ENCODE data around the gene EGFR.

EGFR gene

DNA sequence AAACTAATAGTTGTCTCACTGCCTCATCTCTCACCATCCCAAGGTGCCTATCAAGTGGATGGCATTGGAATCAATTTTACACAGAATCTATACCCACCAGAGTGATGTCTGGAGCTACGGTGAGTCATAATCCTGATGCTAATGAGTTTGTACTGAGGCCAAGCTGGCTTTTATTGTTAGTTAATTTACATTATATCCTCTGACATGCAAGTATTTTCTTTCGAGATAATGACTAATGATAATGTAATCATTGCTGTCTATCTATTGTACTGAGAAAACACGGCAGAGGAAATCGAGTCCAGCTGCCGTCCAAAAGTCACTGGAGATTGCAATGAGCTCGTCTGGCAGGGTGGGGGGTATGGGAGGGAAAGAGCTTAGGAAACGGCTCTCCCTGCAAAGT is 173.9 kb downstream of the EGFR start:
- DNase-seq = no peak

DNA sequence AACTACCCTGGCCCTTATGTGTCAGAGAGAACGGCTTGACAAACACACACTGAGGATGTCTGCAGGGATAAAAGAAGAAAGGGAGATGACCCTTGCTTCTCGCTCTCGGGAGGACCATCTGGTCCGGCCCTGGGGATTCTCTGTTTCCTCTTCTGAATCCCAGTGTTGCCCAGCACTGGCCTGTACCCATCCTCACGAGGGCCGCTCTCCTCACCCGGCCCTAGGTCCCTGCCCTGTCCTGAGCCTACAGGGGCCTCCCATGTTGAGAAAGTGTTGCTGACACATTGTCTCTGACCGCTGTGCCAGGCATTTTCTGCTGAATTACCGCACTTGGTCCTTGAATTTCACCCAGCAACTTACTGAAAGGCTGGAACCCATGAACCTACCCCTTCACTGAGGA is 174.4 kb downstream of the EGFR start:
- DNase-seq = no peak

DNA sequence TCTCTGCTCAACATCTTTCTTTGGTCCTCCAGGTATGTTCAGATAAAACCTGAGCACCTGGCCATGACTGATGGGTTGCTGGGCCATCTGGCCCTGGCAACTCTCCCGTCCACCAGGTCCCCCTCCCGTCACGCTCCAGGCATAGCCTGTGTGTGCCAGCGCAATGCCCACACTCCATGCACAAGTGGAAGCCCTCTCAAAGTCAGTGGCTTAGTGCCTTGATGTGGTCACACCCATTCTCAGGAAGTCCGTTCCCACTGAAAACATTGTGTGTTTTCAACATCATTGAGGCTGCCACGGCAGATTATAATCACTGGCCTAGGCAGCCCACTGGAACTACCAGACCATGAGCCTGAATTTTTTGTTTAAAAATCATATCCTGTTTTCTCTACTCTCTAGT is 175.7 kb downstream of the EGFR start:
- DNase-seq = no peak

DNA sequence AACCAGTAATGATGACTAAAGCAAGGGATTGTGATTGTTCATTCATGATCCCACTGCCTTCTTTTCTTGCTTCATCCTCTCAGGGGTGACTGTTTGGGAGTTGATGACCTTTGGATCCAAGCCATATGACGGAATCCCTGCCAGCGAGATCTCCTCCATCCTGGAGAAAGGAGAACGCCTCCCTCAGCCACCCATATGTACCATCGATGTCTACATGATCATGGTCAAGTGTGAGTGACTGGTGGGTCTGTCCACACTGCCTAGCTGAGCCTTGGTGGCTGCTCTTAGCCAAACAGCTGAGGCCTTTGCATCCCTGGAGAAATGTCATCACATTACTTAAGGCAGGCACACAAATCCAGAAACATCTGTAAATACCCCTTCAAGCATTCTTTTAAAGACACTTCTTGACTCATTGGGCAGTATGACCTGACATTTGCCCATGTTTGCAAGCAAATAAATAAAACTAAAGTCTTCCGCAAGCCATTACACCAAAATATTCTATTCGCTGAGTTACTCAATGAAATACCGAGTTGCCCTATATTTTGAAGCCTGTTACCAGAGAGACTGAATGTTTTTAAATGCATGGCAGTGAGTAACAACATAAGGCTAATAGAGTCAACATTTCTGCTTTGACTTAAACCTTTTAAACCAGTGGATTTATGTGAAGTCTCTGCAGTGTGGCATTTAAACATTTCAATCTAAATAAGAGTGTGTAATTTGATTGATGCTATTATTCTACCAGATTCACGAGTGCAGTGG is 180.0 kb downstream of the EGFR start:
- no peak for DNase-seq

DNA sequence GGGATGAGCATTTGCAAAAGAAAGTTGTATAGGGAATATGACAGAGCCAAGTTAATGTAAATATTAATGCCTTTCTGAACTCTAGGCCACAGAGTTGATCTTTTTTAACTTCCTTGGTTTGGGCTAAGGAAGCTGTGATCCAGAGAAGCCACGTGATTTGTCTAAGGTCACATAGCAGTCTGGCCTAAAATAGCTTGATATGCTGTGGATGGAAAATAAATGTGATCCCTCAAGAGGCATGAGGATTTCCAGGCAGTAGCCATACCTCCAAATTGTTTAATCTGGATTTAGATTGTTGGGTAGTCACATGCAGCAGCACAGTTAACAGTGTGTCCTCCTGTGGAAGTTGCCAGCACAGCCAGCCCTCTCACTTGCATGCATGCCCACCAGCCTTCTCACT is 180.6 kb downstream of the EGFR start:
- DNase-seq = no peak

DNA sequence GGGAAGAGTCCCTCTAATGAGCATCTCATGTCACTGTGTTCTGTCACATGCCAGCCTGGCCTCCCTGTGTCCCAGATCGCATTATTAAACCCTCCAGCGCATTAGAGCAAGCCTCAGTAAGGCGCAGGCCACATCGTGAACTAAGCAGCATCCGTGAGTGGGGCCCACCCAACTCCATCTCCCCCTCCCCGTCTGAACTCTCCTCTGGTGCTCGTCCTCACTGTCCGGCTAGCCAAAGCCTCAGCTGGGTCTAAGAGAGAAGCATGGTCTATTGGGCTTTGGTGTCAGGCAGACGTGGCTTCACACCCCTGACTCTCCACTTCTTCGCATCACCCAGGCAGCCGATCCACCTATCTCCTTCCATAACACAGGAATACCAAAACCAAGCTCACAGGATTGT is 181.6 kb downstream of the EGFR start:
- DNase-seq = no peak

DNA sequence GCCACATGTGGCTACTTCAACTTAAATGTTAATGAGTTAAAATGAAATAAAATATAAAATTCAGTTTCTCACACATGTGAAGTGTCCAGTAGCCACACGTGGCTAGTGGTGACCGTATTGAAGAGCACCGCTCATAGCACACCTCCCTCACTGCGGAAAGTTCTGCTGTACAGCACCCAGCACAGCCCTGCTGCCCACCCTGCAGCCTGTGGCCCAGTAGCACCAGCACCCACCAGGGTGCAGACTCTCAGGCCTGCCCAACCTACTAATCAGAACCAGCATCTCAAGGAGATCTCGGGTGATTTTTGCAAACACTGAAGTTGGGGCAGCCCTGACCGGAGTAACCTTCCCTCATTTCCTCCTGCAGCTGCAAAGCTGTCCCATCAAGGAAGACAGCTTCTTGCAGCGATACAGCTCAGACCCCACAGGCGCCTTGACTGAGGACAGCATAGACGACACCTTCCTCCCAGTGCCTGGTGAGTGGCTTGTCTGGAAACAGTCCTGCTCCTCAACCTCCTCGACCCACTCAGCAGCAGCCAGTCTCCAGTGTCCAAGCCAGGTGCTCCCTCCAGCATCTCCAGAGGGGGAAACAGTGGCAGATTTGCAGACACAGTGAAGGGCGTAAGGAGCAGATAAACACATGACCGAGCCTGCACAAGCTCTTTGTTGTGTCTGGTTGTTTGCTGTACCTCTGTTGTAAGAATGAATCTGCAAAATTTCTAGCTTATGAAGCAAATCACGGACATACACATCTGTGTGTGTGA is 183.5 kb downstream of the EGFR start:
- DNase-seq = no peak

DNA sequence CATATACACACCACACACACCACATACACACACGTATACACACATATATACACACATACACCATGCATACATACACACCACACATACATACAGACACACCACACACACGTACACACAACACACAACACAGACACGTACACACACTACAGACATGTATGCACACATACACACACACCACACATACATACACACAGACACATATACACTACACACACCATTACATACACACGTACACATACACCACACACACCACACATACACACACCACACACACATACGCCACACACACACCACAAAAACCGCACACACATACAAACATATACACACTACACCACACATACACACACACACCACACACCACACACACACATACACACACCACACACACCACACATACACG is 184.5 kb downstream of the EGFR start:
- no peak for DNase-seq

DNA sequence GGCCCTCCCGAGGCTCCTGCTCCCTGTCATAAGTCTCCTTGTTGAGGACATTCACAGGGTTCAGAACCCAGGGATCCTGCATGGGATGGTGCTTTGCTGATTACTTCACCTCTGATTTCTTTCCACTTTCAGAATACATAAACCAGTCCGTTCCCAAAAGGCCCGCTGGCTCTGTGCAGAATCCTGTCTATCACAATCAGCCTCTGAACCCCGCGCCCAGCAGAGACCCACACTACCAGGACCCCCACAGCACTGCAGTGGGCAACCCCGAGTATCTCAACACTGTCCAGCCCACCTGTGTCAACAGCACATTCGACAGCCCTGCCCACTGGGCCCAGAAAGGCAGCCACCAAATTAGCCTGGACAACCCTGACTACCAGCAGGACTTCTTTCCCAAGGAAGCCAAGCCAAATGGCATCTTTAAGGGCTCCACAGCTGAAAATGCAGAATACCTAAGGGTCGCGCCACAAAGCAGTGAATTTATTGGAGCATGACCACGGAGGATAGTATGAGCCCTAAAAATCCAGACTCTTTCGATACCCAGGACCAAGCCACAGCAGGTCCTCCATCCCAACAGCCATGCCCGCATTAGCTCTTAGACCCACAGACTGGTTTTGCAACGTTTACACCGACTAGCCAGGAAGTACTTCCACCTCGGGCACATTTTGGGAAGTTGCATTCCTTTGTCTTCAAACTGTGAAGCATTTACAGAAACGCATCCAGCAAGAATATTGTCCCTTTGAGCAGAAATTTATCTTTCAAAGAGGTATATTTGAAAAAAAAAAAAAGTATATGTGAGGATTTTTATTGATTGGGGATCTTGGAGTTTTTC is 186.5 kb downstream of the EGFR start:
- DNase-seq = no peak

DNA sequence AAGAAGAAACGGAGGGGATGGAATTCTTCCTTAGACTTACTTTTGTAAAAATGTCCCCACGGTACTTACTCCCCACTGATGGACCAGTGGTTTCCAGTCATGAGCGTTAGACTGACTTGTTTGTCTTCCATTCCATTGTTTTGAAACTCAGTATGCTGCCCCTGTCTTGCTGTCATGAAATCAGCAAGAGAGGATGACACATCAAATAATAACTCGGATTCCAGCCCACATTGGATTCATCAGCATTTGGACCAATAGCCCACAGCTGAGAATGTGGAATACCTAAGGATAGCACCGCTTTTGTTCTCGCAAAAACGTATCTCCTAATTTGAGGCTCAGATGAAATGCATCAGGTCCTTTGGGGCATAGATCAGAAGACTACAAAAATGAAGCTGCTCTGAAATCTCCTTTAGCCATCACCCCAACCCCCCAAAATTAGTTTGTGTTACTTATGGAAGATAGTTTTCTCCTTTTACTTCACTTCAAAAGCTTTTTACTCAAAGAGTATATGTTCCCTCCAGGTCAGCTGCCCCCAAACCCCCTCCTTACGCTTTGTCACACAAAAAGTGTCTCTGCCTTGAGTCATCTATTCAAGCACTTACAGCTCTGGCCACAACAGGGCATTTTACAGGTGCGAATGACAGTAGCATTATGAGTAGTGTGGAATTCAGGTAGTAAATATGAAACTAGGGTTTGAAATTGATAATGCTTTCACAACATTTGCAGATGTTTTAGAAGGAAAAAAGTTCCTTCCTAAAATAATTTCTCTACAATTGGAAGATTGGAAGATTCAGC is 187.6 kb downstream of the EGFR start:
- DNase-seq = no peak

DNA sequence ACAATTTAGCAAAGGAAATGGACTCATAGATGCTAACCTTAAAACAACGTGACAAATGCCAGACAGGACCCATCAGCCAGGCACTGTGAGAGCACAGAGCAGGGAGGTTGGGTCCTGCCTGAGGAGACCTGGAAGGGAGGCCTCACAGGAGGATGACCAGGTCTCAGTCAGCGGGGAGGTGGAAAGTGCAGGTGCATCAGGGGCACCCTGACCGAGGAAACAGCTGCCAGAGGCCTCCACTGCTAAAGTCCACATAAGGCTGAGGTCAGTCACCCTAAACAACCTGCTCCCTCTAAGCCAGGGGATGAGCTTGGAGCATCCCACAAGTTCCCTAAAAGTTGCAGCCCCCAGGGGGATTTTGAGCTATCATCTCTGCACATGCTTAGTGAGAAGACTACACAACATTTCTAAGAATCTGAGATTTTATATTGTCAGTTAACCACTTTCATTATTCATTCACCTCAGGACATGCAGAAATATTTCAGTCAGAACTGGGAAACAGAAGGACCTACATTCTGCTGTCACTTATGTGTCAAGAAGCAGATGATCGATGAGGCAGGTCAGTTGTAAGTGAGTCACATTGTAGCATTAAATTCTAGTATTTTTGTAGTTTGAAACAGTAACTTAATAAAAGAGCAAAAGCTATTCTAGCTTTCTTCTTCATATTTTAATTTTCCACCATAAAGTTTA is 188.8 kb downstream of the EGFR start:
- DNase-seq = no peak

DNA sequence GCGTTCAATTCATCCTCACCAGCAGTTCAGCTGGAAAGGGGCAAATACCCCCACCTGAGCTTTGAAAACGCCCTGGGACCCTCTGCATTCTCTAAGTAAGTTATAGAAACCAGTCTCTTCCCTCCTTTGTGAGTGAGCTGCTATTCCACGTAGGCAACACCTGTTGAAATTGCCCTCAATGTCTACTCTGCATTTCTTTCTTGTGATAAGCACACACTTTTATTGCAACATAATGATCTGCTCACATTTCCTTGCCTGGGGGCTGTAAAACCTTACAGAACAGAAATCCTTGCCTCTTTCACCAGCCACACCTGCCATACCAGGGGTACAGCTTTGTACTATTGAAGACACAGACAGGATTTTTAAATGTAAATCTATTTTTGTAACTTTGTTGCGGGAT is 190.5 kb downstream of the EGFR start:
- DNase-seq = no peak

DNA sequence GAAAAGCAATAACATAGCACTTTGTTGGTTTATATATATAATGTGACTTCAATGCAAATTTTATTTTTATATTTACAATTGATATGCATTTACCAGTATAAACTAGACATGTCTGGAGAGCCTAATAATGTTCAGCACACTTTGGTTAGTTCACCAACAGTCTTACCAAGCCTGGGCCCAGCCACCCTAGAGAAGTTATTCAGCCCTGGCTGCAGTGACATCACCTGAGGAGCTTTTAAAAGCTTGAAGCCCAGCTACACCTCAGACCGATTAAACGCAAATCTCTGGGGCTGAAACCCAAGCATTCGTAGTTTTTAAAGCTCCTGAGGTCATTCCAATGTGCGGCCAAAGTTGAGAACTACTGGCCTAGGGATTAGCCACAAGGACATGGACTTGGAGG is 191.4 kb downstream of the EGFR start:
- DNase-seq = no peak

DNA sequence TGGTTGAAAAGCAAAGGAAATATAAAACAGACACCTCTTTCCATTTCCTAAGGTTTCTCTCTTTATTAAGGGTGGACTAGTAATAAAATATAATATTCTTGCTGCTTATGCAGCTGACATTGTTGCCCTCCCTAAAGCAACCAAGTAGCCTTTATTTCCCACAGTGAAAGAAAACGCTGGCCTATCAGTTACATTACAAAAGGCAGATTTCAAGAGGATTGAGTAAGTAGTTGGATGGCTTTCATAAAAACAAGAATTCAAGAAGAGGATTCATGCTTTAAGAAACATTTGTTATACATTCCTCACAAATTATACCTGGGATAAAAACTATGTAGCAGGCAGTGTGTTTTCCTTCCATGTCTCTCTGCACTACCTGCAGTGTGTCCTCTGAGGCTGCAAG is 191.9 kb downstream of the EGFR start:
- no peak for DNase-seq

DNA sequence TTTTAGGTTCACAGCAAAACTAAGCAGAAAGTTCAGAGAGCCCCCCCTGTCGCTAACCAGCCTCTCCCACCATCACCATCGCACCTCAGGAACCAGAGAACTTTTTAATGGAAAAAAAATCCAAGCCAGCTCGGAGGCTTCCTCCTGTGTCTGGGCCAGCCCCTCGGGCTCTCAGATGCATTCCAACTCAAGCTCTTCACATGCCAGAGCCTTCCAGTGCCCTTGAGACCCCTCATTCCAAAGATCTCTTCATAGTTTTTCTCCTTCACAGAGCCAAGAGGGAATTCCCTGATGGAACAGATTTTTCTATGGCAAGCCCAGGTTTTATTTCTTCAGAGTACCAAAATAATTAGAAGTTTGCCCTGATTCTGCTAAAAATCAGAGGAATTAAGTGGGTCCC is 192.9 kb downstream of the EGFR start:
- no peak for DNase-seq

DNA sequence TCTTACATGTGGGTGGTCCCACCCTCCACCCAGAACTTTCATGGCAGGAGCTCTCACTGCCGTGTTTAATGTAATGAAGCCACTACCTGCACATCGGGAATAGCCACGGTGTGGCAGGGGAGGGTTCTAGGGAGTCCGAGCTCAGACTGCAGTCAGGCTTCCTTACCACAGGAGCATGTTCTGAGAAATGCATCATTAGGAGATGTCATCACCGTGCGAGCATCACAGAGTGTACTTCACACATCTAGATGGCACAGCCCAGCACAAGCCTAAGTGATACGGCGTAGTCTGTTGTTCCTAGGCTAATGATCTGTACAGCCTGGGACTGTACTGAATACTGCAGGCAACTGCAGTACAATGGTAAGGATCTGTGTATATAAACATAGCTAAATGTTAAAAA is 193.4 kb downstream of the EGFR start:
- DNase-seq = no peak

DNA sequence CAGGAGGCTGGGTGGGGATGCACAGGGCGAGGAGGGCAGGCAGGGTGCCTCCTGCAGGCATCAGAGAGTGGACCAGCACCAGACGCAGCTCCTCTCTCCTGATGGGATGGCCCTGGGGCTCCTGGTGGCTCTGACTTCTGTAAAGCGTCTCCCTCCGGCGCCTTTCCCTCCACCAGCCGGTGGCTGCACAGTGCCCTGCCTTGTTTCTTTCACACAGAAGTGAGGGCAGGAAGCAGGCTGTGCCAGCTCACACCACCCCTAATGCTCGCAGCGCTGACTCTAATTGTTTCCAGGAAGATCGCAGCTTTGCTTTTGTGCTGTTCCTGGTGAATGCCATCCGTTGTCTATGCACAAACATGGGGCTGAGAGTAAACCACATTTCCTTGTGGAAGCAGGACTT is 194.0 kb downstream of the EGFR start:
- no peak for DNase-seq

DNA sequence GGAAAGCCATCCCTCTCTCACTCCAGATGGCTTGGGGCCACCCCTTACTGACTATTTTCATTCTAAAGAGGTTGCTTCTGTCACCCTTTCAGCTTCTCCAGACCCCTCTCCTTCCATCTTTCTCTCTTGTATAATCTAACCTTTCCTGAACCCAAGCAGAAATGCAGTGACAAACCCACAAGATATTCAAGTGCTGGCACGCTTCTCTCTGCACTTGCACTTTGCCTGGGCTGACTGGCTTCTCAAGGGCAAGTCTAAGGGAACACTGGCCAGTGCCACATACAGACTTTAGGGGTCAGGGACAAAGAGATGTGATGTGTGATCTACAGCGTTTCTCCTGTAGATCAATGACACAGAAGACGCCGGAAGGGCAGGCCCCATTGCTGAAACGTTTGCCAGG is 195.9 kb downstream of the EGFR start:
- DNase-seq = no peak

DNA sequence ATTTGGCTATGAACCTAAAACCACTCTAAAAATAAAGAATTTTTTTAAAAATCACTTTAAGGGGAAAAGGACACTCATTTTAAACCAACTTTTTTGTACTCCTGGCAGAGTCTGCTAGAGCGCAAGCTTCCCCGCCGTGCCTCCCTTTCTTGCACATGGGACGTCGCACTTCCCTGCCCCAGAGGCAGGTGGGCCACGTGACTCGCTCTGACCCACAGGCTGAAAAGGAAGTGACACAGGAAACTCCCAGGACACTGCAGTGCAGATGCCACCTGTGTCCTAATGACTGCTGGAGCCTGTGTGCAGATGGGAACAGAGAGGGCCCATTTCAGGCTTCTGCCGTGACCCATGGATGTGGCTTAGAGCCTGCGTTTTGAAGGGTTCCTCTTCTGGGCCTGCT is 204.2 kb downstream of the EGFR start:
- no peak for DNase-seq

DNA sequence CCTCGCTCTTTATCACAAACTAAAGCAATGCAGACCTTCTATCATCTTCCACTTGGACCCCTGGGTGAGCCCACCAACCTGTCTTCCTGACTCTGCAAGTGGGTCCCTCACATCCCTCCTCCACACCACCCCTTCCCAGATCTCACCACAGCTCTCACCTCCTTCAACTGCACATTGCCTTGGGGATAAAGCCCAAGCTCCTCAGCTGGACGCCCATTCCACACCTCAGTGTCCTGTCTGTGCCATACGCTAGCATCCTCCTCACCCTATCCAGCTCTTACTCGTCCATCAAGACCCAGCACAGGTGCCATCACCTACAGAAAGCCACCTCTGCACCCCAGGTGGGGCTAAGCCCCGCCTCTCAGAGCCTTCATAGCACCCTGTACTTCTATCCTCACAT is 205.3 kb downstream of the EGFR start:
- no peak for DNase-seq

DNA sequence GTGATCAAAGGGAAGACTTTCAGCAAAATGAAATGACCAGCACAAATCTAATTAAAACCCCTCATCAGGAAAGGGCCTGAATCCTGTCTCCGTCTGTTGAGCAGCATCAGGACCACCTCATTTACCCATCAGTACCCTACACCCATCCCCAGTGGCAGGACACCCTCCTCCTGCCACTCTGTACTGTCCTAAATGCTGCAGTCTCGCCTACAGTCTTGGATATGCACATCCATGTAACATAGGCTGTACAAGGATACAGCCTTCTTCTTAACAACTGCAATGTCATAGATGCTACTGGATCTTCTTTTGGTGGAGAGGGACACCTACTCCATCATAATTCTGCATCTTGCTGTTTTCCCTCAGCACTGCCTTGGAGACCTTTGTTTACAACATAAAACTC is 206.0 kb downstream of the EGFR start:
- DNase-seq = no peak

DNA sequence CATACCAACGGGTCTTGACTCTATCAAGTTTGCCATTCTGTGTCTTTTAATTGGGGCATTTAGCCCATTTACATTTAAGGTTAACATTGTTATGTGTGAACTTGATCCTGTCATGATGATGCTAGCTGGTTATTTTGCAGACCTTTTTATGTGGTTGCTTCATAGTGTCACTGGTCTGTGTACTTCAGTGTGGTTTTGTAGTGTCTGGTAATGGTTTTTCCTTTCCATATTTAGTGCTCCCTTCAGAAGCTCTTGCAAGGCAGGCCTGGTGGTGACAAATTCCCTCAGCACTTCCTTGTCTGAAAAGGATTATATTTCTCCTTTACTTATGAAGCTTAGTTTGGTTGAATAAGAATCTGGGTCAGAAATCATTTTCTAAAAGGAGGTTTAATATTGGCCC is 211.2 kb downstream of the EGFR start:
- DNase-seq = no peak
